ENCODE results near the gene TRUB1.

TRUB1 gene

DNA sequence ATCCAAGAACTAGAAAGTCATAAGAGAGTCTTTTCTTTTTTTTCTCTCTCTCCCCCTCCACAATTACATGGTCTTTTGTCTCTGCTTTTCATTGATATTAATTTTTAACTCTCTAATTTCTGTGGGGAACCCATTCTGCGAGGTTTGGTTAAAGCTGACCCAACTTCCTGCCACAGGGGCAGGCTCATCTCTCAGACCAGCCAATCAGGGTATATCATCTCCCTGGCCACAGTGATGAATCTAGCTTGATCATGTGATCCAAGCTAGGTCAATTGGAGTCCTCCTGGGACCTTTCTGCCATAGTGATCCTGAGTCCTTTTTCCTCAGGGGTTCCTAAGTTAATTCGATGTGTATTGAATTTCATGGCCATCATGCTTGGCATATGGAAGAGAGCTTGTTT is 38.0 kb upstream of the TRUB1 start:
- Histone ChIP-seq H3K27ac (no peak overlapping the region), H3K4me1 (ENCODE audit: low read depth, poor library complexity, severe bottlenecking) (no peaks in the 10 kb centered on the region), H3K79me2 (ENCODE audit: insufficient read depth, low read depth) (no peaks in the 10 kb centered on the region), H4K20me1 (ENCODE audit: insufficient read depth) (no peaks in the 10 kb centered on the region), H3K36me3 (ENCODE audit: insufficient read depth) (no peaks in the 10 kb centered on the region), H3K4me3 (IDR thresholded peaks at IDR 0.05; ENCODE audit: insufficient read depth, low read depth, low read length) (no peak overlapping the region), H2AFZ (ENCODE audit: low read depth) (no peak overlapping the region), H3K9ac (no peak overlapping the region), H3K4me2 (no peak overlapping the region), H3K27me3 (ENCODE audit: insufficient read depth, low read depth) (no peaks in the 10 kb centered on the region)
- TF ChIP-seq, protein P1, sequence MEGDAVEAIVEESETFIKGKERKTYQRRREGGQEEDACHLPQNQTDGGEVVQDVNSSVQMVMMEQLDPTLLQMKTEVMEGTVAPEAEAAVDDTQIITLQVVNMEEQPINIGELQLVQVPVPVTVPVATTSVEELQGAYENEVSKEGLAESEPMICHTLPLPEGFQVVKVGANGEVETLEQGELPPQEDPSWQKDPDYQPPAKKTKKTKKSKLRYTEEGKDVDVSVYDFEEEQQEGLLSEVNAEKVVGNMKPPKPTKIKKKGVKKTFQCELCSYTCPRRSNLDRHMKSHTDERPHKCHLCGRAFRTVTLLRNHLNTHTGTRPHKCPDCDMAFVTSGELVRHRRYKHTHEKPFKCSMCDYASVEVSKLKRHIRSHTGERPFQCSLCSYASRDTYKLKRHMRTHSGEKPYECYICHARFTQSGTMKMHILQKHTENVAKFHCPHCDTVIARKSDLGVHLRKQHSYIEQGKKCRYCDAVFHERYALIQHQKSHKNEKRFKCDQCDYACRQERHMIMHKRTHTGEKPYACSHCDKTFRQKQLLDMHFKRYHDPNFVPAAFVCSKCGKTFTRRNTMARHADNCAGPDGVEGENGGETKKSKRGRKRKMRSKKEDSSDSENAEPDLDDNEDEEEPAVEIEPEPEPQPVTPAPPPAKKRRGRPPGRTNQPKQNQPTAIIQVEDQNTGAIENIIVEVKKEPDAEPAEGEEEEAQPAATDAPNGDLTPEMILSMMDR (conservative IDR thresholded peaks at IDR 0.05; ENCODE audit: low read depth, low read length) = no peak

DNA sequence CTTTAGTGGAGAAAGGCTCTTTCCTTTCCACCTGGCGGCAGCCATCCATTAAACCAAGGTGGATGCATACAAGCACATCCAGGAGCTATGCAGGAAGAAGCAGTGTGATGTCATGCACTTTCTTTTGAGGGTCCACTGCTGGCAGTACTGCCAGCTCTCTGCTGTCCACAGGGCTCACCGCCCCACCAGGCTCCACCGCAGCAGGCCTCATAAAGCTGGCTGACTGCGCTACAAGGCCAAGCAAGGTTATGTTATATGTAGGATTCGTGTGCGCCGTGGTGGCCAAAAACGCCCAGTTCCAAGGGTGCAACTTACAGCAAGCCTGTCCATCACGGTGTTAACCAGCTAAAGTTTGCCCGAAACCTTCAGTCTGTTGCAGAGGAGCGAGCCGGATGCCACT is 37.3 kb upstream of the TRUB1 start:
- Histone ChIP-seq H3K36me3 (ENCODE audit: insufficient read depth) (no peaks in the 10 kb centered on the region), H4K20me1 (ENCODE audit: insufficient read depth) (no peaks in the 10 kb centered on the region), H2AFZ (ENCODE audit: low read depth) (no peak overlapping the region), H3K4me3 (IDR thresholded peaks at IDR 0.05; ENCODE audit: insufficient read depth, low read depth, low read length) (no peak overlapping the region), H3K79me2 (ENCODE audit: insufficient read depth, low read depth) (no peaks in the 10 kb centered on the region), H3K27me3 (ENCODE audit: insufficient read depth, low read depth) (no peaks in the 10 kb centered on the region), H3K27ac (no peak overlapping the region), H3K4me1 (ENCODE audit: low read depth, poor library complexity, severe bottlenecking) (no peaks in the 10 kb centered on the region), H3K9ac (no peak overlapping the region), H3K4me2 (no peak overlapping the region)
- TF ChIP-seq, protein P1 (conservative IDR thresholded peaks at IDR 0.05; ENCODE audit: low read depth, low read length) = no peak

DNA sequence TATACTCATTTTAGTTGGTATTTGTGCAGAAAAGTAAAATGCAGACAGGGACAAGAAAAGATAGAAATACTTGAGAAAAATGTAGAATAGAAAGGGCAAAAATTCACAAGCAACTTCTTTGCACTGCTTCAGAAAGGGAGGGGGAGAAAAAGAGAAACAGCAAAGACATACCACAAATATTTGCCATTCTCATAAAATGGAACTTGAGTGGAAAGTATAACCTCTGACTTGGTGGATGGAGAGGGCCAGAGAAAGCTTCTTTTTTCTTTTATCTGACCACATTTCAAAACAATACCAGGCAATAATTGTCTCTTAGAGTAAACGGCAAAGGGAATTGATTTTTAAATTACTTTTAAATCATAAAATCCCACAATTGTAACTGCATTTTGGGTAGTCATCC is 35.8 kb upstream of the TRUB1 start:
- H3K27me3 ChIP-seq (ENCODE audit: insufficient read depth, low read depth) = no peaks in the 10 kb centered on the region
- no peak overlapping the region for H3K9ac ChIP-seq
- no peak overlapping the region for H2AFZ ChIP-seq (ENCODE audit: low read depth)
- TF ChIP-seq, protein P1 (conservative IDR thresholded peaks at IDR 0.05; ENCODE audit: low read depth, low read length) = no peak
- no peak overlapping the region for H3K27ac ChIP-seq
- no peaks in the 10 kb centered on the region for H3K4me1 ChIP-seq (ENCODE audit: low read depth, poor library complexity, severe bottlenecking)
- H3K79me2 ChIP-seq (ENCODE audit: insufficient read depth, low read depth) = no peaks in the 10 kb centered on the region
- H4K20me1 ChIP-seq (ENCODE audit: insufficient read depth) = no peaks in the 10 kb centered on the region
- H3K4me2 ChIP-seq = no peak overlapping the region
- H3K4me3 ChIP-seq (IDR thresholded peaks at IDR 0.05; ENCODE audit: insufficient read depth, low read depth, low read length) = no peak overlapping the region
- H3K36me3 ChIP-seq (ENCODE audit: insufficient read depth) = no peaks in the 10 kb centered on the region

DNA sequence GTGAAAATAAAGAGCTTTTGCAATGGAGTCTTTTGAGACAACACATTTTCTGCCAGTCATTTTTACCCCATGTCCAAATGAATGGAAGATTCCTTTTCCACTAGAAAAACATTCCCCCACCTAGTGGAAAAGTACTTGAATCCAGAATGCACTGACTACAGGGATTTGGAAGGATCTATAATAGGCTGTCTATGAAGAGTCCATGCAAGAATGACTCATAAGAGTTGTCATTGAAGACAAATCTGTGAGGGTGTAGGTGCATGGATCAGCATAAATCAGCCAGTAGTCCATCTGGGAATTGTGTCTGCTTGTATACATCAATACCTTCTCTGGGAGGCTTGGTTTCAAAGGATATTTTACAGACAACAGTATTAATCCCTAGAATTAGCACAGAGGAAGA is 32.5 kb upstream of the TRUB1 start:
- H3K4me3 ChIP-seq (IDR thresholded peaks at IDR 0.05; ENCODE audit: insufficient read depth, low read depth, low read length) = no peak overlapping the region
- no peak overlapping the region for H3K27ac ChIP-seq
- H3K4me2 ChIP-seq = no peak overlapping the region
- H3K27me3 ChIP-seq (ENCODE audit: insufficient read depth, low read depth) = no peaks in the 10 kb centered on the region
- no peaks in the 10 kb centered on the region for H4K20me1 ChIP-seq (ENCODE audit: insufficient read depth)
- H2AFZ ChIP-seq (ENCODE audit: low read depth) = no peak overlapping the region
- TF ChIP-seq, protein P1 (conservative IDR thresholded peaks at IDR 0.05; ENCODE audit: low read depth, low read length) = no peak
- no peaks in the 10 kb centered on the region for H3K79me2 ChIP-seq (ENCODE audit: insufficient read depth, low read depth)
- no peaks in the 10 kb centered on the region for H3K4me1 ChIP-seq (ENCODE audit: low read depth, poor library complexity, severe bottlenecking)
- H3K36me3 ChIP-seq (ENCODE audit: insufficient read depth) = no peaks in the 10 kb centered on the region
- H3K9ac ChIP-seq = no peak overlapping the region

DNA sequence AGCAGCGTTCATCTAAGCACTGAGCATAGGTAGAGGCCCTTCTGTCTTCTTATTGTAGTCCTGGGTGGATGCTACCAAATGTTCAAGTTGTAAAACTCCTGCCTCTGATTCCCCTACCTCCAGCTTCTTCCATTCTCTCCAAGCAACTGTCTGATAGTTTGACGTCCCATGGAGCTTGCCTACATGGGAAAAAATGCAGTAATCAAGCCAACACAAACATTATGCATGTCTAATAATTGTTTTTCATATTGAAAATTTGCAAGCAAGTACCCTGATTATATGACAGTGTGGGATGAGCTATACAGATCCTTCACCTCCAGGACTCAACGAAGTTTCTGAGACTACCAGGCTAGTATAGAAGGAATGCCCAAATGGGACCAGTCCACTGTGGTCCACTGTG is 31.0 kb upstream of the TRUB1 start:
- no peak overlapping the region for H3K4me3 ChIP-seq (IDR thresholded peaks at IDR 0.05; ENCODE audit: insufficient read depth, low read depth, low read length)
- TF ChIP-seq, protein P1 (conservative IDR thresholded peaks at IDR 0.05; ENCODE audit: low read depth, low read length) = no peak
- no peaks in the 10 kb centered on the region for H3K27me3 ChIP-seq (ENCODE audit: insufficient read depth, low read depth)
- no peaks in the 10 kb centered on the region for H3K36me3 ChIP-seq (ENCODE audit: insufficient read depth)
- no peak overlapping the region for H3K9ac ChIP-seq
- H3K4me2 ChIP-seq = no peak overlapping the region
- H3K4me1 ChIP-seq (ENCODE audit: low read depth, poor library complexity, severe bottlenecking) = no peaks in the 10 kb centered on the region
- no peaks in the 10 kb centered on the region for H3K79me2 ChIP-seq (ENCODE audit: insufficient read depth, low read depth)
- H4K20me1 ChIP-seq (ENCODE audit: insufficient read depth) = no peaks in the 10 kb centered on the region
- no peak overlapping the region for H2AFZ ChIP-seq (ENCODE audit: low read depth)
- no peak overlapping the region for H3K27ac ChIP-seq

All from KMS-11 (cell line).